Left colon (tissue), 2 donors: ENCODE results near the gene PTPRC. TPM values are rescaled to one million over a fixed set of nuclear protein-coding genes. Genes with fewer than 3 reads are reported as not detected.

ENCODE experiments used
- ATAC-seq: fragments of 200-7000 bp; cut with Tn5 transposase; one replicate; pipeline ENCODE4 v1.9.1; 2020; ENCODE audit warnings: mild to moderate bottlenecking, moderate library complexity
- DNase-seq, 2 donors: peaks; one replicate each; pipeline ENCODE4 v3.0.0-alpha.2; 2020
- intact Hi-C, 2 donors: fragments of 100-400 bp; cut with DNase I in 1 of 2; cut with micrococcal nuclease in 1 of 2; formaldehyde crosslinking; loops; one replicate each; pipeline versions ENCODE4 v1.11.2 to v1.14.0; 2022; cut with DNase I, micrococcal nuclease
- total RNA-seq, 2 donors: library from RNA; stranded (reverse); fragmentation: NEBNext Ultra II Directional; extraction: Animal tissue kit (Norgen Biotek cat#: 25700); gene quantifications; one replicate each; pipeline ENCODE4 v1.2.1, GENCODE V29; 2021
- donor health status: DM: no; HTN: no; CAD: no.
- donor health status: DM: yes; HTN: yes; CAD: no.

Gene PTPRC
- total RNA-seq, 2 donors from 2014 or later, result 6.3 to 22.4 TPM

DNA sequence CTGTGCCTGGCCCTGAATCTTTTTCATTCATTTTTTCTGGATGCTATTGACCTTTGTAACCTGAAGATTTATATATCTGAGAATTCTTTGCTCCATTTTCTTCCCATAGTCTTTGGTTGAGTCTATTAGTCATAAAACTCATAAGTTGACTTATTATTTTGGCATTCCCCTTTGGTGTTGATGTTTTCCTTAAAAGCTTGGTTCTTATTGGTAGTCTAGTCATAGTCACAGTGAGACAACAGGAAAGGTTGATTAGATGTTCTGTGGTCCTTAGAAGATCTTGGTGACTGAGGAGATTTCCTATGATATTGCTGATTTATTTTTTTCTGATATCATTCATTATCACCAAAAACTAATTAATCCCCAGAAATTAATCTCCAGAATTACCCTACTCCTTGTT is 86.2 kb downstream of the PTPRC start:
- intact Hi-C loops, result no loop called here
- ATAC-seq, result no peak
- DNase-seq, result no peak

DNA sequence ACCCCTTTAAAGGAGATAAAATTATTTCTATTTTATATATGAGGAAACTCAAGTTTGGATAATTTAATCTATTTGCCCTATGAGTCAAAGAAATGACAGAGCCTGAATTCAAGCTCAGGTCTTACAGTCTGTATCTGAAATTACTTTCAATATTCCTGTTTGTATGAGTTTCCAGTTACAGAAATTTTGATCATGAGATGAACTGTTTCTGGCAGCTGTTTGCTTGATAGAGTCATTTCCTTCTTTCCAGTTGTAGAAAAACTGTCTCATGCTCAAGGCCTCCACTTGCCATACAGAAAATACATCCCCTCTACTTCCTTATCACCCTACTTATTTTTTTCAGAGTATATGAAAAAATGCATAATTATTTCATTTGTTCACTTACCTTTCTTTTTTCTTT is 87.6 kb downstream of the PTPRC start:
- DNase-seq (no peak), ATAC-seq (no peak)
- intact Hi-C loops, result no loop called here

GRCh38 chr1:198729195-198729863 is 90.5 kb downstream of the PTPRC start:
- ATAC-seq (no peak), DNase-seq (no peak)
- intact Hi-C loops, result no loop called here

DNA sequence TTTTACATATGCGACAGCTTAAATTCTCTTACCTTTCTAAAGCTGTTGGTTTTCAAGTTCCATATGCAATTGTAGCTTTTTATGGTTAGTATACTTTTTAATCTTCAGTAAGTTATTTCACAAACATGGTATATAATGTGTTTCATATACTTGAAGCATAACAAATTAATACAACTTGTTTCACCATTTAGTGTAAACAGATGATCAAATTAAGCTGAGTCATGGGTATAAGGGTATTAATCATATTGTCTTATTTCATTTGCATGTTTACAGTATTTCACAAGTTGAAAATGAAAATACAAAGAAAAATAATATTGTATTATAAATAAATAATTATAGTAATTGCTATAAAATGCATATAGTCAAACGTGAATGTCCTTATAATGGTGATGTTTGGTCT is 92.1 kb downstream of the PTPRC start:
- DNase-seq, result no peak
- no peak for ATAC-seq
- intact Hi-C loops, result no loop called here

DNA sequence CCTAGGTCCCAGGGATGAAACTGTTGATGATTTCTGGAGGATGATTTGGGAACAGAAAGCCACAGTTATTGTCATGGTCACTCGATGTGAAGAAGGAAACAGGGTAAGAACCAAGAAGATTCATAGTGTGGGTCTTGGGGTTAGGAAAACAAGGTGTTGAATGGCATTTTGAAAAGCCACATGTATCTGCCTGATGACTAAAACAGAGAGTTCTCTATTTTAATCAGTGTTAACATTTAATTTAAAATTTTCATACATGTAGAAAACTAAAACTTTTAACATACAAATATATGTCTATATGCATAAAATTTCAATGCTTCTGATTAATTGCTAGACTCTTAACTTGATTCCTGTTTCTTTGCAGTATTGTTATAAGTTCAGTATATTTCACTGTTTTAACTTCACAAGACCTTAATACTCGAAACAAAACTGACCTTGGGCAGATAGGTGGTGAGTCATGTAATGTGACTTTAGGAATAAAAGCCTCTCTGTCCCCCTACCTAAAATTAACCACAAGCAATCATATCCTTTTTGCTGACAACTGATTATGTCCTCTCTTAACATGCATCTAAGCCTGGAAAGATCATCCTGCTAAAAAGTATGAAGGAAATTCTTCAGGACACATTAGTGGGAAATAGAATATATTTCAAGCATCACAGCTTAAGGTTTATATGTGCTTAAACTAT is 95.6 kb downstream of the PTPRC start:
- intact Hi-C loops, result no loop called here
- DNase-seq (no peak), ATAC-seq (no peak)

- ATAC-seq (no peak), DNase-seq (no peak)
- intact Hi-C loops, result no loop called here
These were observed 102.9 kb downstream of the PTPRC start for GRCh38 chr1:198741744-198742143.

DNA sequence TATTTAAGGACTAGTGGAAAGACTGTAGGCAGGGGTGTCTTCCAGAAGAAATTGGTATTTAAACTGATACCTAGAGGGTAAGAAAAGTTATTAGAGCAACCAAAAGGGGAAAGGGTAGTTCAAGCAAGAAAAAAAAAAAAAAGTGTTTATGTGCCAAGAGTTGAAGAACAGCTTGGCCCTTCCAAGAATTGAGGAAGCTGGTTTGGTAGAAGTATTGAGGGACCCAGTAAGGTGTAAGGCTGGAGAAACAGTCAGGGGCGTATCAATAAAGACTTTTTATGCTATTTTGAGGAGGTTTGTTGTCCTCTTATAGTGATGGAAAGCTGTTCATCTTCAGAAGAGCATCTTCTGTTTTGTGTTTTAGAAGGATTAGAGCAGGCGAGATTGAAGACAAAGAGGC is 108.3 kb downstream of the PTPRC start:
- intact Hi-C loops, result no loop called here
- ATAC-seq (no peak), DNase-seq (no peak)

GRCh38 chr1:198749279-198749678 is 110.4 kb downstream of the PTPRC start:
- DNase-seq, result no peak
- ATAC-seq, result no peak
- intact Hi-C loops, result no loop called here

GRCh38 chr1:198750081-198750480 is 111.2 kb downstream of the PTPRC start:
- DNase-seq, result no peak
- no peak for ATAC-seq
- intact Hi-C loops, result loop anchor here in 1 of 2 donors (10.0 kb wide), 1 partner anchor 805 kb away; no protein-coding TSS in a partner anchor

GRCh38 chr1:198751741-198752140 is 112.9 kb downstream of the PTPRC start:
- intact Hi-C loops, result loop anchor here in 1 of 2 donors (10.0 kb wide), 1 partner anchor 803 kb away; no protein-coding TSS in a partner anchor
- ATAC-seq (no peak), DNase-seq (no peak)

GRCh38 chr1:198754670-198755069 is 115.8 kb downstream of the PTPRC start:
- intact Hi-C loops, result loop anchor here in 1 of 2 donors (10.0 kb wide), 1 partner anchor 800 kb away; no protein-coding TSS in a partner anchor
- ATAC-seq (no peak), DNase-seq (no peak)

DNA sequence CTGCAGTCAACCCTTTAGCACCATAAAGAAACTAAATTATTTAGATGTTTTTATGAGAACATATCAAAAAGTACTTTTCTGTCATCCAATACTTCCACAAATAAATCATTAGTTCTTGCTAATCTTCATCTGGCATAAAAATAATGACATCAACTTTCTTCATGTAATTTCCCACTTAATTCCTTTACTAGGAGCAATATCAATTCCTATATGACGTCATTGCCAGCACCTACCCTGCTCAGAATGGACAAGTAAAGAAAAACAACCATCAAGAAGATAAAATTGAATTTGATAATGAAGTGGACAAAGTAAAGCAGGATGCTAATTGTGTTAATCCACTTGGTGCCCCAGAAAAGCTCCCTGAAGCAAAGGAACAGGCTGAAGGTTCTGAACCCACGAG is 116.9 kb downstream of the PTPRC start:
- intact Hi-C loops, result loop anchor here in 1 of 2 donors (10.0 kb wide), 1 partner anchor 799 kb away; no protein-coding TSS in a partner anchor
- ATAC-seq, result no peak
- no peak for DNase-seq

DNA sequence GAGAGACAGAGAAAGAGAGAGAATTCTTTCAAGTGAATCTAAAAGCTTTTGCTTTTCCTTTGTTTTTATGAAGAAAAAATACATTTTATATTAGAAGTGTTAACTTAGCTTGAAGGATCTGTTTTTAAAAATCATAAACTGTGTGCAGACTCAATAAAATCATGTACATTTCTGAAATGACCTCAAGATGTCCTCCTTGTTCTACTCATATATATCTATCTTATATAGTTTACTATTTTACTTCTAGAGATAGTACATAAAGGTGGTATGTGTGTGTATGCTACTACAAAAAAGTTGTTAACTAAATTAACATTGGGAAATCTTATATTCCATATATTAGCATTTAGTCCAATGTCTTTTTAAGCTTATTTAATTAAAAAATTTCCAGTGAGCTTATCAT is 117.6 kb downstream of the PTPRC start:
- intact Hi-C loops, result loop anchor here in 1 of 2 donors (10.0 kb wide), 1 partner anchor 798 kb away; no protein-coding TSS in a partner anchor
- DNase-seq, result no peak
- ATAC-seq, result peak; percentile 59

DNA sequence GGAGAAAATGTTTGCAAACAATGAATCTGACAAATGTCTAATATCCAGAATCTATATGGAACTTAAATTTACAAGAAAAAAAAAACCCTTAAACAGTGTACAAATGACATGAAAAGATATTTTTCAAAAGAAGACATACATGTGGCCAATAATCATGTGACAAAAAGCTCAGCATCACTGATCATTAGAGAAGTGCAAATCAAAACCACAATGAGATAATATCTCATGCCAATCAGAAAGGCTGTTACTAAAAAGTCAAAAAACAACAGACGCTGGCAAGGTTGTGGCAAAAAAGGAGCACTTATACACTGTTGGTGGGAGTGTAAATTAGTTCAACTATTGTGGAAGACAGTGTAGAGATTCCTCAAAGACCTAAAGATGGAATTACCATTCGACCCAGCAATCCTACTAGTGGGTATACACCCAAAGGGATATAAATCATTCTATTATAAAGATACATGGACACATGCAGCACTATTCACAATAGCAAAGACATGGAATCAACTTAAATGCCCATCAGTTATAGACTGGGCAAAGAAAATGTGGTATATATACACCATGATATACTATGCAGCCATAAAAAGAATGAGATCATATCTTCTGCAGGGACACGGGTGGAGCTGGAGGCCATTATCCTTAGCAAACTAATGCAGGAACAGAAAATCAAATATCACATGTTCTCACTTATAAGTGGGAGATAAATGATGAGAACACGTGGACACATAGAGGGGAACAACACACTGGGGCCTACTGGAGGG is 123.2 kb downstream of the PTPRC start:
- DNase-seq, result no peak
- intact Hi-C loops, result no loop called here
- ATAC-seq, result peak; percentile 48

- ATAC-seq, result peak; percentile 90
- no peak for DNase-seq
- intact Hi-C loops, result no loop called here
These were observed 124.5 kb downstream of the PTPRC start for GRCh38 chr1:198763298-198763714.

DNA sequence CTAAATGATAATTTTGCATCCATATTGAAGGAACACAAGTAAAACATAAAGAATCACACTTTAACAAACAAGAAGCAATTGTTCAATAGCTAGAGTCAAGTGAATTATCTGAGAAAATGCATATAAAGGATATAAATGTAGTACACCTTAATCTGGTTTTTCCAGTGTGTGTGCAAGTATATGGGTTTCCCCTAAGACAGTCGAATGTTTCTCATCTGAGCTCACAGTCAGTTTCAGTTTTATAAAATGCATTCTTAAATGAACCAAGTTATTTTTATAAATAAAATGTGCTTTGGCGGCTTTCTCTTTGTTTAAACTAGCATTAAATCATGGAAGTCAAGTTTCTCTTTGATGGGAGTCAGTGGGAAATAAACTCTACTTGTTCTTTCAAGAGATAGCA is 125.9 kb downstream of the PTPRC start:
- ATAC-seq, result no peak
- no peak for DNase-seq
- intact Hi-C loops, result no loop called here

GRCh38 chr1:198765416-198765815 is 126.6 kb downstream of the PTPRC start:
- intact Hi-C loops, result no loop called here
- ATAC-seq, result no peak
- DNase-seq, result no peak

DNA sequence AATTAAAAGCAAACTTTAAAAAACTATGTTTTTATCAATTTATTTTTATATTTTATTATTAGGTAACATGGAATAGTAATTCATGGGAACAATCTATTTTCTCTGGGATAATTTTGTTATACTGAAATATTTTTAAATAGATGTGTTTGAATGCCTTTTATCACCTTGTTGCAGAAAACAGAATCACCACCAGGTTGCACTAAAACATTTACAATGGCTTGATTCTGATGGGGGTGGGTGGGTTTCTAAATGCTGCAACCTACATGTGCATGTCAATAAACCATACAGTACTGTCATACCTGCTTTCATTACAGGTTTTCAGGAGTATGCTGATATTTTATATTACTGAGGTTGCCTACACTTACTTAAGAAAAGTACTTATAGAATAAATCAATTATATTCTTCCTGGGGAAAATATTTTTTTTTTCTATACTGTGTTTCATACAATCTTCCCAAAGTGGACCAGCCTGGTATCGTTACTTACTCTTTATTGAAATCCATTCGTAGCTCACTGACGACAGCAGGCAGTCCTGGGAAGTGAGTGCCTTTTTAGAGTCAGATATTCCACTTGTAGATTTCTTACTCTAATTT is 132.8 kb downstream of the PTPRC start:
- intact Hi-C loops, result no loop called here
- no peak for DNase-seq
- no peak for ATAC-seq

- DNase-seq (no peak), ATAC-seq (no peak)
These were observed 133.8 kb downstream of the PTPRC start for GRCh38 chr1:198772626-198773025.

More at GRCh38 chr1:198772626-198773025, 133.8 kb downstream of the PTPRC start:
- intact Hi-C loops, result no loop called here
